CD4-positive, alpha-beta T cell treated with Interleukin-10 for 1 hour (primary cell): ENCODE results near the gene PDE6B.
A peak's percentile ranks its signal among the peaks of the same experiment; 100 is the strongest.

Experiments used
- DNase-seq: peaks from one replicate; pipeline ENCODE4 v3.0.0-alpha.2; 2020

The PDE6B gene

GRCh38 chr4:601612-602558 lies 23.5 kb upstream of the PDE6B start:
- no peak for DNase-seq

- peak; percentile 31 for DNase-seq
Observed at GRCh38 chr4:602559-602942, 22.8 kb upstream of the PDE6B start.

DNA sequence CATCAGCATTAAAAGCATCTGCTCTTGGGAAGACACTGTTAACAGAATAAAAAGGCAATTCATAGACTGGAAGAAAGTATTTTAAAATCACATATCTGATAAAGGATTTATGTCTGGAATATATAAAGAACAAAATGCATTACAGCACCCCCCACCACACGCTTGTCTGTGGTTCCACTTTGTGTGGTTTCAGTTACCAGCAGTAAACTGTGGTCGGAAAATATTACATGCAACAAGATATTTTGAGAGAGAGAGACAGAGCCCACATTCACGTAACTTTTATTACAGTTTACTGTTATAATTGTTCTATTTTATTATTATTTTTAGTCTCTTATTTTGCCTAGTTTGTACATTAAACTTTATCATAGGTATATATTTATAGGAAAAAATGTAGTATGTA lies 21.2 kb upstream of the PDE6B start:
- no peak for DNase-seq

GRCh38 chr4:605702-606425 lies 19.5 kb upstream of the PDE6B start:
- no peak for DNase-seq

DNA sequence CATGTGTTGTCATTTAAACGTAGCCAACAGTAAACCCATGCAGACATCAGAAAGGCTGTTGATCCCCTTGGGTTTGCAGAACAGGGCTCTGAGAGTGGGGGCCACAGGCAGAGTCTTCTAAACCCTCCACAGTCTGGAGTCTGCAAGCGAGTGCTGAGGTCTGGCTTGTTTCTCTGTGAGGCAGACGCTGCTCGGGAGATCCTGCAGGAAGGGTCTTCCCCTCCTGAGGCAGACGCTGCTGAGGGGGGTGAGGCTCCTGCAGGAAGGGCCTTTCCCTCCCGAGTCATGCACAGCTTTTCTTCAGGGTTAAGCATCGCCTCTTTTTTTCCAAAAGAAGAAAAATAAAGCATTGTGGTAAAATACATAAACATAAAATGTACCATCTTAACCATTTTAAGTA lies 17.1 kb upstream of the PDE6B start:
- DNase-seq, result no peak

DNA sequence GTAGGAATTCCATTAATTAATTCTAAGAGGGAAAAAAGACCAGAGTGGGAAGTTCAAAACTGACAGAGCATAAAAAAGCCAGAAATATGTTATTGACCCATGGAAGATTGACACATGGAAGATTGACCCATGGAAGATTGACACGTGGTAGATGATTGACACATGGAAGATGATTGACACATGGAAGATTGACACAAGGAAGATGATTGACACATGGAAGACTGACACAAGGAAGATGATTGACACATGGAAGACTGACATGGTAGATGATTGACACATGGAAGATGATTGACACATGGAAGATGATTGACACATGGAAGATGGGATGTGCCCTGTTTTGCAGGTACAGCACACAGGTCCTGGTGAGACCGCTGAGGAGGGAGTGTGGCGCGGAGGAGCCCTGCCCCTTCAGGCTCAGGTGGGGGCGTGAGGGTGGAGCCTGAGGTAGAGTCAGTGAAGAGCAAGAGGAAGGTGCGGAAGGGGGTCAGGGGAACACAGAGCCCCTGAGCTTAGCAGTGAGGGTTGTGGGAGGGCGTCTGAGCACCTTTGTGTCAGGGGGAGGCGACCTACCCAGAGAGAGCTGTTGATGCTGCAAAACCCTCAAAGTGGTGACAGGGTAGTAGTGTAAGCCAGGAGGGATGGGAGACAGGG lies 15.8 kb upstream of the PDE6B start:
- DNase-seq, result no peak

GRCh38 chr4:610411-611261 lies 14.7 kb upstream of the PDE6B start:
- no peak for DNase-seq

DNA sequence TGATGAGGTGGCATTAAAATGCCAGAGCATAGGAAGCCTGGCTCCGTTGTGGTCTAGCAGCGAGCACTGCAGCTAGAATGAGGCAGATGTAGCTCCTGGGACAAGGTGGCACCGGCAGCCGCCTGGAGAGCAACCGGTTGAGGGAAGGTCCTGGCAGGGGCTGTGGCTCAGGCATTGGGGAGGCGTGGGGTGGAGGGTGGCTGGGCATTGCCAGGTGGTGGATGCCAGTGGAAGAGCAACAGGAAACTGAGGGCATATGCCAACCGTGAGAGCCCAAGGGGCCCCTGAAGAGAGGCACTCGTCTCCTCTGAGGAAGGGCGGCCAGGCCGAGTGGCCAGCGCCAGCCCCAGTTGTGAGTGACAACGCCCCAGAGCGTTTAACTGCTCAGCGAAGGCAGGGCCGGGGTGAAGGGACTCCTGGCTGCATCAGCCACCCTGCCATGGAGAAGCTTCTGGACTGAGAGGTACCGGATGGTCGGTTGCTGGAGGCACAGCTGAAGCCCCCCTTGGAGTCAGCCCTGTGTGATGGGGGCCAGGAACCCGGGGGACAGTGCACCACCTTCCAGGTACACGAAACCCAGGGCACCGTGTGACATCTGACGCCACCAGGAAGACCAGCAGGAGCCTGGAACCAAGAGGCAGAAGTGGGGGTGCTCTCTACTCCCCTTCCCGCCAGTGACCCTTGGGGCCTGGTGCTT lies 13.2 kb upstream of the PDE6B start:
- no peak for DNase-seq

DNA sequence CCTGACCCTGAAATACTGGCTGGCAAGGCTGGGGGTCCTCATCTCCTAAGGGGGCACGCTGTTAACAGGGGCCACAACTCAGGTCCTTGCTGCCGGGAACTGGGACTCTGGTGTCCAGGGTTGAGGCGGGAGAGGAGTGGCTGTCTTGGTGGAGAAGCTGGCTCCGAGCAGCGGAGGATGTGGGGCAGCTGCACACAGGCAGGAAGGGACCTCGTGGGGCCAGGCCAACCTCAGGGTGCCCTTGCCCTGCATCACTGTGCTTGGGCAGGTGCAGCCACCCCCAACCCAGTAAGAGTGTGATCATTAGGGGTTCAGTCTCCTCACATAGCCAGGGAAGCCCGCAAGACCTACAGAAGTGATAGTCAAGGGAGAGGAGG lies 12.6 kb upstream of the PDE6B start:
- no peak for DNase-seq

- no peak for DNase-seq
Observed at GRCh38 chr4:613126-613525, 12.2 kb upstream of the PDE6B start.

- DNase-seq, result no peak
Observed at GRCh38 chr4:616091-616490, 9.3 kb upstream of the PDE6B start.

- DNase-seq, result no peak
Observed at GRCh38 chr4:616911-617643, 8.3 kb upstream of the PDE6B start.

GRCh38 chr4:617644-618641 lies 7.4 kb upstream of the PDE6B start:
- no peak for DNase-seq

DNA sequence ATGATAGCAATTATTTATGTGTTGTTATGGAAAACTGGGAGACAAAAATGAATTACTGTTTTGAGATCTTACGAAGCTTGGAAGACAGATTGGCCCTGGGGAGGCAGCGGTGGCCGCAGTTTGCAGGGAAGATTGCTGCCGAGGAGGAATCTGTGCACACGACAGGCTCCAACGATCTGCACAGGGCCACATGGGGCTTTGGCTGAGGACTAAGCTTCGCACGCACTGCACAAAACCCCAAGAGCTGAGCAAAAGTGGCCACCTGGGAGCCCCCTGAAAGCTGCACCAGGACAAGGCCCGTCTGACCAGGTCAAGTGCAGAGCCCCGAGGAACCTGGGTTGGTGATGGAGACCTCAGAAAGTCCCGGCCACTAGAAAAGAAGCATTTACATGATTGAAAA lies 5.2 kb upstream of the PDE6B start:
- DNase-seq, result no peak

DNA sequence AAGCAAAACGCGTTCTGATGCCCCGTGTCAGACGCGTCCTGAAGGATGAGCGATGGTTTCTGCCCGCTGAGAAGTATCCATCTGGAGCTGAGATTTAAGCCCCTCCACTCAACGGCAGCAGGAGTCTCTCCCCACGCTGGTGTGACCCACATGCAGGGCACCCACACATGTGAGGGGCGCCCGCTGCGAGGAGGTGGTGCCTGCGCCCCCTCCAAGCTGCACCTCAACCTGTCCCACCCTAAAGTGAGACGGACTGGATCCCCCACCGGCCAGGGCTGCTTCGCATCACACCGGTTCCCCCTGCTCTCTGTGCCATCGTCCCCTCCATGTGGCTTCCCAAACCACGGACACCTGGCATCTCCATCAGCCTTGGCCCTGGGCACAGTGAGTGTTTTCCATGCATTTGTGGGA lies 4.5 kb upstream of the PDE6B start:
- DNase-seq, result no peak

GRCh38 chr4:621296-622070 lies 3.9 kb upstream of the PDE6B start:
- no peak for DNase-seq

- no peak for DNase-seq
Observed at GRCh38 chr4:622071-622995, 3.0 kb upstream of the PDE6B start.
